ENCODE results near the gene SDS. TPM values are rescaled to one million over a fixed set of nuclear protein-coding genes. Genes with fewer than 3 reads are reported as not detected.

Gene SDS
- total RNA-seq, 1 experiment from 2014 or later, result not detected

GRCh38 chr12:113347107-113347506, 56.6 kb downstream of the SDS start:
- H3K9me3 ChIP-seq (ENCODE audit: control insufficient read depth, low read depth, low read length), result no peaks in the 10 kb centered on the region
- no peak overlapping the region for H3K4me2 ChIP-seq (ENCODE audit: insufficient read depth, insufficient read length, low read length)
- Mint-ChIP-seq H3K4me3 (no peak overlapping the region; a peak in 1 of 5 replicates), H3K36me3 (ENCODE audit: insufficient read depth in 1 of 3, low read depth in 3 of 3) (no peaks in the 10 kb centered on the region), H3K27ac (peak overlapping the region in 2 of 3 experiments; percentile 38 to 41; a peak in 1 of 7 replicates), H3K27me3 (ENCODE audit: low read depth) (peaks cover 8% of the 10 kb centered on the region), H3K4me1 (peaks cover 7 to 19% of the 10 kb centered on the region in 2 experiments), H3K9me3 (no peaks in the 10 kb centered on the region)
- no peak overlapping the region for H3K9ac ChIP-seq (ENCODE audit: extremely low read depth, insufficient read length, low read length)
- H4K91ac ChIP-seq (ENCODE audit: insufficient read length, low read depth, low read length), result no peak overlapping the region
- H4K5ac ChIP-seq (ENCODE audit: insufficient read length, low read depth, low read length), result no peak overlapping the region
- no CpG with 5 or more reads among the region's 3 CpGs for WGBS (ENCODE audit: extremely low coverage, insufficient read length, low lambda C conversion rate)
- no peak overlapping the region for H2BK20ac ChIP-seq (ENCODE audit: low read depth, low read length, poor library complexity, severe bottlenecking)
- H2BK12ac ChIP-seq (ENCODE audit: insufficient read length, low read depth, low read length), result no peak overlapping the region
- no peaks in the 10 kb centered on the region for H4K20me1 ChIP-seq (ENCODE audit: control insufficient read depth, insufficient read depth, insufficient read length)
- H3K27ac ChIP-seq (ENCODE audit: insufficient read length, low read depth, low read length), result no peak overlapping the region
- no peaks in the 10 kb centered on the region for H3K27me3 ChIP-seq (ENCODE audit: insufficient read depth, low read length)
- no peak overlapping the region for H2BK5ac ChIP-seq (ENCODE audit: insufficient read length, low read length)
- H3T11ph ChIP-seq (ENCODE audit: low read length), result no peak overlapping the region
- DNase-seq, result peak; percentile 52
- H3K79me1 ChIP-seq (ENCODE audit: insufficient read depth, low read depth, low read length, poor library complexity, severe bottlenecking), result no peaks in the 10 kb centered on the region
- H4K8ac ChIP-seq (replicated peaks; ENCODE audit: insufficient read length, low read depth, low read length), result no peak overlapping the region
- TF ChIP-seq CTCF (conservative IDR thresholded peaks at IDR 0.05), result peak; percentile 31; the same call in 2 of the 3 replicates
- no peak overlapping the region for H2BK120ac ChIP-seq (ENCODE audit: low read depth, low read length, poor library complexity, severe bottlenecking)
- H3K79me2 ChIP-seq (ENCODE audit: insufficient read depth, low read length), result no peaks in the 10 kb centered on the region
- H3K14ac ChIP-seq (ENCODE audit: insufficient read depth, low read length), result no peak overlapping the region
- no peak overlapping the region for H3K4ac ChIP-seq (ENCODE audit: low read depth, low read length)
- no peaks in the 10 kb centered on the region for H3K23me2 ChIP-seq (ENCODE audit: insufficient read length, low read depth, low read length, poor library complexity, severe bottlenecking)
- H2AFZ ChIP-seq (ENCODE audit: low read length), result no peak overlapping the region
- H3K18ac ChIP-seq (ENCODE audit: insufficient read length, low read depth, low read length), result no peak overlapping the region
- H2BK15ac ChIP-seq (ENCODE audit: low read depth, low read length), result no peak overlapping the region
- H2AK5ac ChIP-seq (ENCODE audit: insufficient read length, low read length), result no peak overlapping the region
- no peak overlapping the region for H3K56ac ChIP-seq (ENCODE audit: insufficient read length, low read depth, low read length)
- H3K4me1 ChIP-seq (ENCODE audit: insufficient read depth, low read length), result no peaks in the 10 kb centered on the region; the same call in 1 of the 2 replicates
- no peak overlapping the region for H3K23ac ChIP-seq (ENCODE audit: insufficient read length, low read depth, low read length)
